HCT116 (cell line): ENCODE data around the gene TDRD10. TPM values are rescaled to one million over a fixed set of nuclear protein-coding genes. Genes with fewer than 3 reads are reported as not detected.

Experiments
- ATAC-seq: fragments of 200-7000 bp; cut with Tn5 transposase; 2 replicates; pipeline ENCODE4 v1.9.1; 2020; ENCODE audit warnings: mild to moderate bottlenecking, moderate library complexity
- BruUV-seq: library from RNA; stranded (reverse); fragments of 400-500 nt; replicated peaks from 2 replicates; lab custom pipeline; 2021; lab: Mats Ljungman, UMichigan
- CTCF ChIA-PET: fragments of 300-600 bp; sonication (Branson Sonifier 250); formaldehyde crosslinking; loops from one replicate; lab custom pipeline; 2021; ENCODE audit warnings: antibody characterized with exemption; lab: Charles Lee
- POLR2A ChIA-PET: fragments of 300-600, 350-600 bp; sonication (Branson Sonifier 250); formaldehyde crosslinking; loops from one replicate; lab custom pipeline; 2021; ENCODE audit warnings: antibody characterized with exemption; lab: Charles Lee
- RAD21 ChIA-PET, 2 experiments: fragments of 300-600 bp; sonication (Branson Sonifier 250); formaldehyde crosslinking; loops; one replicate each; lab custom pipeline; 2023; ENCODE audit warnings: low total read pairs in 2 of 2; ENCODE audit not compliant: uncharacterized antibody in 2 of 2, unreplicated experiment in 2 of 2, low non-redundant PET in 1 of 2; lab: Charles Lee
- DNase-seq: peaks from one replicate; pipeline ENCODE4 v3.0.0-alpha.2; 2010; ENCODE audit warnings: low read depth, low spot score
- H2AFZ ChIP-seq: fragments of 200-600 bp; shearing (Covaris generic), sonication (generic); 2 replicates; pipeline ENCODE4 v1.6.1; 2017; ENCODE audit warnings: low read depth, mixed run types, mixed read lengths, antibody characterized with exemption, low read length; ENCODE audit not compliant: poor library complexity, severe bottlenecking
- H3K27ac ChIP-seq: 2 replicates; pipeline ENCODE4 v1.5.1; 2012; ENCODE audit warnings: low read depth, low read length
- H3K27me3 ChIP-seq: fragments of 200-600 bp; sonication (generic); 2 replicates; pipeline ENCODE4 v1.6.1; 2016; ENCODE audit warnings: mixed run types, low read length, mixed read lengths; ENCODE audit not compliant: insufficient read depth
- H3K36me3 ChIP-seq, 2 experiments: fragments of 200-500 bp in 1 of 2; fragments of 200-600 bp in 1 of 2; sonication (Bioruptor generic) in 1 of 2; sonication (generic) in 1 of 2; 2 replicates each; pipeline versions ENCODE4 v1.5.1 to v1.6.1; 2014 to 2016; ENCODE audit warnings: low read length in 2 of 2, inconsistent platforms in 1 of 2, mixed read lengths in 1 of 2, mixed run types in 1 of 2; ENCODE audit not compliant: insufficient read depth in 2 of 2, control insufficient read depth in 1 of 2
- H3K4me1 ChIP-seq, 2 experiments: fragments of 200-600 bp in 1 of 2; sonication (generic) in 1 of 2; 2 replicates each; pipeline versions ENCODE4 v1.5.1 to v1.6.1; 2012 to 2017; ENCODE audit warnings: low read length in 2 of 2, inconsistent platforms in 1 of 2, mild to moderate bottlenecking in 1 of 2, mixed read lengths in 1 of 2, mixed run types in 1 of 2, moderate library complexity in 1 of 2; ENCODE audit not compliant: insufficient read depth in 2 of 2, control insufficient read depth in 1 of 2
- H3K4me2 ChIP-seq: fragments of 200-600 bp; sonication (generic); 2 replicates; pipeline ENCODE4 v1.6.1; 2017; ENCODE audit warnings: mixed run types, low read length, mixed read lengths
- H3K4me3 ChIP-seq, 2 experiments: fragments of 200-600 bp in 1 of 2; sonication (generic) in 1 of 2; replicated peaks in 1 of 2; 2 replicates each; pipeline ENCODE4 v1.5.1; 2011 to 2016; ENCODE audit warnings: low read length in 2 of 2, control low read depth in 1 of 2, low read depth in 1 of 2, mild to moderate bottlenecking in 1 of 2, mixed read lengths in 1 of 2, mixed run types in 1 of 2
- H3K79me2 ChIP-seq: fragments of 200-600 bp; sonication (generic); 2 replicates; pipeline ENCODE4 v1.6.1; 2017; ENCODE audit warnings: mild to moderate bottlenecking, mixed run types, low read length, moderate library complexity, mixed read lengths; ENCODE audit not compliant: insufficient read depth
- H3K9ac ChIP-seq: fragments of 200-600 bp; sonication (generic); 2 replicates; pipeline ENCODE4 v1.6.1; 2016; ENCODE audit warnings: low read length, mixed read lengths
- H3K9me2 ChIP-seq: fragments of 200-600 bp; sonication (generic), shearing (Covaris generic); 2 replicates; pipeline ENCODE4 v1.6.1; 2017; ENCODE audit warnings: mixed run types, mild to moderate bottlenecking, moderate library complexity; ENCODE audit not compliant: insufficient read depth
- H3K9me3 ChIP-seq, 2 experiments: fragments of 200-500 bp in 1 of 2; fragments of 200-600 bp in 1 of 2; sonication (Bioruptor generic) in 1 of 2; sonication (generic) in 1 of 2; 2 replicates each; pipeline ENCODE4 v1.6.1; 2014 to 2017; ENCODE audit warnings: low read length in 2 of 2, mixed read lengths in 2 of 2, inconsistent platforms in 1 of 2, low read depth in 1 of 2, mild to moderate bottlenecking in 1 of 2, mixed run types in 1 of 2, moderate library complexity in 1 of 2; ENCODE audit not compliant: control insufficient read depth in 1 of 2, insufficient read depth in 1 of 2
- H4K20me1 ChIP-seq: fragments of 200-600 bp; sonication (generic), shearing (Covaris generic); 2 replicates; pipeline ENCODE4 v1.6.1; 2017; ENCODE audit warnings: mixed run types, mild to moderate bottlenecking, moderate library complexity; ENCODE audit not compliant: insufficient read depth
- CBX3 ChIP-seq: IDR thresholded peaks from 2 replicates; pipeline ENCODE4 v1.6.1; 2012; ENCODE audit warnings: low read depth
- CTCF ChIP-seq, 3 experiments: fragments of 200-600 bp in 1 of 3; sonication (generic) in 1 of 3; IDR thresholded peaks in 2 of 3; conservative IDR thresholded peaks in 1 of 3; 2 replicates each; pipeline ENCODE4 v1.5.1; 2012 to 2017; ENCODE audit warnings: low read depth in 2 of 3, low read length in 2 of 3, antibody characterized with exemption in 1 of 3, borderline replicate concordance in 1 of 3, control low read depth in 1 of 3, mild to moderate bottlenecking in 1 of 3, mixed read lengths in 1 of 3, mixed run types in 1 of 3, moderate library complexity in 1 of 3; ENCODE audit not compliant: insufficient read depth in 1 of 3
- EGR1 ChIP-seq: IDR thresholded peaks from 2 replicates; pipeline ENCODE4 v1.6.1; 2012; ENCODE audit warnings: low read depth
- ELF1 ChIP-seq: IDR thresholded peaks from 2 replicates; pipeline ENCODE4 v1.6.1; 2012; ENCODE audit warnings: low read depth, borderline replicate concordance
- JUND ChIP-seq: IDR thresholded peaks from 2 replicates; pipeline ENCODE4 v1.6.1; 2012
- POLR2A ChIP-seq: IDR thresholded peaks from 2 replicates; pipeline ENCODE4 v1.7.0; 2011; ENCODE audit warnings: borderline replicate concordance; ENCODE audit not compliant: insufficient read depth, insufficient read length; ENCODE audit errors: extremely low read depth
- RAD21 ChIP-seq: IDR thresholded peaks from 2 replicates; pipeline ENCODE4 v1.6.1; 2012; ENCODE audit warnings: low read depth, mild to moderate bottlenecking
- SIN3A ChIP-seq: IDR thresholded peaks from 2 replicates; pipeline ENCODE4 v1.6.1; 2012; ENCODE audit warnings: low read depth
- SP1 ChIP-seq: IDR thresholded peaks from 2 replicates; pipeline ENCODE4 v1.6.1; 2012; ENCODE audit warnings: low read depth
- SRF ChIP-seq: IDR thresholded peaks from 2 replicates; pipeline ENCODE4 v1.6.1; 2012; ENCODE audit warnings: low read depth
- TCF7L2 ChIP-seq: IDR thresholded peaks from 2 replicates; pipeline ENCODE4 v1.7.0; 2011; ENCODE audit warnings: borderline replicate concordance, inconsistent platforms; ENCODE audit not compliant: insufficient read depth, insufficient read length; ENCODE audit errors: extremely low read depth
- ZFX ChIP-seq: fragments of 450-650 bp; IDR thresholded peaks from 2 replicates; pipeline ENCODE4 v1.6.1; 2017
- intact Hi-C: fragments of 100-400 bp; cut with micrococcal nuclease; formaldehyde crosslinking; loops from 2 replicates; pipeline ENCODE4 v1.10.0; 2022
- total RNA-seq: library from RNA; stranded (reverse); gene quantifications from one replicate; pipeline ENCODE4 v1.2.1, GENCODE V29; 2021; ENCODE audit not compliant: unreplicated experiment
- TF ChIP-seq, protein P1 (sequence below): IDR thresholded peaks from 2 replicates; pipeline ENCODE4 v1.6.1; 2012; ENCODE audit warnings: low read depth
- TF ChIP-seq, protein P2 (sequence below): IDR thresholded peaks from 2 replicates; pipeline ENCODE4 v1.6.1; 2012
- TF ChIP-seq, protein P3 (sequence below): IDR thresholded peaks from 2 replicates; pipeline ENCODE4 v1.6.1; 2012
- TF ChIP-seq, protein P4 (sequence below): IDR thresholded peaks from 2 replicates; pipeline ENCODE4 v1.6.1; 2011; ENCODE audit warnings: mild to moderate bottlenecking, low read length, moderate library complexity; ENCODE audit not compliant: insufficient replicate concordance; ENCODE audit errors: extremely low read depth

Gene TDRD10
- total RNA-seq, 1 experiment from 2014 or later, result not detected

DNA sequence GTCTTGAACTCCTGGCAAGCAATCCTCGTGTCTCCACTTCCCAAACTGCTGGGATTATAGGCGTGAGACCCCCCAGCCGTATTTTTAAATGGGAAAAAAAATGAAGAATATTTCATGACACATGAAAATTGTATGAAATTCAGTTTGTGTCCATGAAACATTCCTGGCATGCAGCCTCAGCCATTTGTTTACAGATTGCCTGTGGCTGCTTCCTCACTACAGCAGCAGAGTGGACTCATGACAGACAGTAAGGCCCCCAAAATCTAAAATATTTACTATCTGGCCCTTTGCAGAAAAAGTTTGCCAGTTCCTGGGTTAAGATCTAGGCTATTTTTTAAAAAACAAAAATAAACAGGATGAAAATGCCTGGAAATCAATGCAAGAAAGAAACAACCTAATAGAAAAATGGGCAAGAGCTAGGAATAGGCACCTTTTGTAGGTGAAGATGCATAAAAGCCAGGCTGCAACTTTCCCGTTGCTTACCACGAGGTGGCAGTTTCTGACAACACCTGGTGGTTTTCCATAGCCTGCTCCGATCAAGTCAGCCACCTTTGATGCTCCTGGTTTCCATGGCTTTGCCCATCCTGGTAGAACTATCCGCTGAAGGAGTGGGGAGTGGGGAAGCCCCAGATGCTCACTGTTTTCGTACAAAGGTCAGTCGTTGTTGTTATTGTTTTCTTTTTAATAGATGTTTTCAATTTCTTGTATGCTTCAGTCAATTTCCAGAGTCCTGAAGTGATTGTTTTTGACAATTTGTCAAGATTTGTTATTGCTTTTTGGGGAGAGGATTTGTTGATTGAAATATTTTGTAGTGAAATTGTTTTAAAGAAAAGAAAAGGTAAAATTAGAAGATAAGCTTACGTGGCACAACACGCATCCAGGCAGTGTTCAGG, 32.2 kb downstream of the TDRD10 start:
- RAD21 ChIA-PET, result interaction anchor here (0.6 to 3.3 kb wide), 4 partner anchors 12 to 257 kb away, joined by 3 to 13 read pairs (median 6); partner anchors contain the start of gene UBE2Q1 (in 1 of the 2)
- Histone ChIP-seq H3K9me3 (no peaks in the 10 kb centered on the region), H3K4me2 (no peak overlapping the region), H3K79me2 (no peaks in the 10 kb centered on the region), H2AFZ (peak overlapping the region; percentile 25), H3K4me1 (no peaks in the 10 kb centered on the region), H3K4me3 (no peak overlapping the region), H3K9me2 (no peaks in the 10 kb centered on the region), H4K20me1 (no peaks in the 10 kb centered on the region), H3K27me3 (0 out of 2 replicates have a peak, but pooled peaks cover 2% of the 10 kb centered on the region), H3K36me3 (no peaks in the 10 kb centered on the region), H3K9ac (no peak overlapping the region), H3K27ac (no peak overlapping the region)
- POLR2A ChIA-PET, result no interaction called here
- no peak for TF ChIP-seq POLR2A
- TF ChIP-seq ELF1, result no peak
- TF ChIP-seq, protein P1, sequence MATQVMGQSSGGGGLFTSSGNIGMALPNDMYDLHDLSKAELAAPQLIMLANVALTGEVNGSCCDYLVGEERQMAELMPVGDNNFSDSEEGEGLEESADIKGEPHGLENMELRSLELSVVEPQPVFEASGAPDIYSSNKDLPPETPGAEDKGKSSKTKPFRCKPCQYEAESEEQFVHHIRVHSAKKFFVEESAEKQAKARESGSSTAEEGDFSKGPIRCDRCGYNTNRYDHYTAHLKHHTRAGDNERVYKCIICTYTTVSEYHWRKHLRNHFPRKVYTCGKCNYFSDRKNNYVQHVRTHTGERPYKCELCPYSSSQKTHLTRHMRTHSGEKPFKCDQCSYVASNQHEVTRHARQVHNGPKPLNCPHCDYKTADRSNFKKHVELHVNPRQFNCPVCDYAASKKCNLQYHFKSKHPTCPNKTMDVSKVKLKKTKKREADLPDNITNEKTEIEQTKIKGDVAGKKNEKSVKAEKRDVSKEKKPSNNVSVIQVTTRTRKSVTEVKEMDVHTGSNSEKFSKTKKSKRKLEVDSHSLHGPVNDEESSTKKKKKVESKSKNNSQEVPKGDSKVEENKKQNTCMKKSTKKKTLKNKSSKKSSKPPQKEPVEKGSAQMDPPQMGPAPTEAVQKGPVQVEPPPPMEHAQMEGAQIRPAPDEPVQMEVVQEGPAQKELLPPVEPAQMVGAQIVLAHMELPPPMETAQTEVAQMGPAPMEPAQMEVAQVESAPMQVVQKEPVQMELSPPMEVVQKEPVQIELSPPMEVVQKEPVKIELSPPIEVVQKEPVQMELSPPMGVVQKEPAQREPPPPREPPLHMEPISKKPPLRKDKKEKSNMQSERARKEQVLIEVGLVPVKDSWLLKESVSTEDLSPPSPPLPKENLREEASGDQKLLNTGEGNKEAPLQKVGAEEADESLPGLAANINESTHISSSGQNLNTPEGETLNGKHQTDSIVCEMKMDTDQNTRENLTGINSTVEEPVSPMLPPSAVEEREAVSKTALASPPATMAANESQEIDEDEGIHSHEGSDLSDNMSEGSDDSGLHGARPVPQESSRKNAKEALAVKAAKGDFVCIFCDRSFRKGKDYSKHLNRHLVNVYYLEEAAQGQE, result no peak
- TF ChIP-seq EGR1, result no peak
- TF ChIP-seq ZFX, result no peak
- TF ChIP-seq SIN3A, result no peak
- TF ChIP-seq, protein P2, sequence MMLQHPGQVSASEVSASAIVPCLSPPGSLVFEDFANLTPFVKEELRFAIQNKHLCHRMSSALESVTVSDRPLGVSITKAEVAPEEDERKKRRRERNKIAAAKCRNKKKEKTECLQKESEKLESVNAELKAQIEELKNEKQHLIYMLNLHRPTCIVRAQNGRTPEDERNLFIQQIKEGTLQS, result no peak
- no peak for TF ChIP-seq JUND
- peak; percentile 77 for TF ChIP-seq RAD21
- TF ChIP-seq, protein P3, sequence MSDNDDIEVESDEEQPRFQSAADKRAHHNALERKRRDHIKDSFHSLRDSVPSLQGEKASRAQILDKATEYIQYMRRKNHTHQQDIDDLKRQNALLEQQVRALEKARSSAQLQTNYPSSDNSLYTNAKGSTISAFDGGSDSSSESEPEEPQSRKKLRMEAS, result peak; percentile 22; the same call in 1 of the 2 replicates
- TF ChIP-seq SP1, result peak; percentile 29
- 0 out of 2 replicates have a peak, but pooled peaks have one; percentile 31 for TF ChIP-seq CBX3
- TF ChIP-seq, protein P4, sequence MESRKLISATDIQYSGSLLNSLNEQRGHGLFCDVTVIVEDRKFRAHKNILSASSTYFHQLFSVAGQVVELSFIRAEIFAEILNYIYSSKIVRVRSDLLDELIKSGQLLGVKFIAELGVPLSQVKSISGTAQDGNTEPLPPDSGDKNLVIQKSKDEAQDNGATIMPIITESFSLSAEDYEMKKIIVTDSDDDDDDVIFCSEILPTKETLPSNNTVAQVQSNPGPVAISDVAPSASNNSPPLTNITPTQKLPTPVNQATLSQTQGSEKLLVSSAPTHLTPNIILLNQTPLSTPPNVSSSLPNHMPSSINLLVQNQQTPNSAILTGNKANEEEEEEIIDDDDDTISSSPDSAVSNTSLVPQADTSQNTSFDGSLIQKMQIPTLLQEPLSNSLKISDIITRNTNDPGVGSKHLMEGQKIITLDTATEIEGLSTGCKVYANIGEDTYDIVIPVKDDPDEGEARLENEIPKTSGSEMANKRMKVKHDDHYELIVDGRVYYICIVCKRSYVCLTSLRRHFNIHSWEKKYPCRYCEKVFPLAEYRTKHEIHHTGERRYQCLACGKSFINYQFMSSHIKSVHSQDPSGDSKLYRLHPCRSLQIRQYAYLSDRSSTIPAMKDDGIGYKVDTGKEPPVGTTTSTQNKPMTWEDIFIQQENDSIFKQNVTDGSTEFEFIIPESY, result no peak
- peak; percentile 73 to 78 (median 75); a peak in 5 of 6 replicates for TF ChIP-seq CTCF (IDR thresholded peaks at IDR 0.05 in 2 of 3, conservative IDR thresholded peaks at IDR 0.05 in 1 of 3; ENCODE audit: borderline replicate concordance in 1 of 3, insufficient read depth in 1 of 3, low read depth in 2 of 3, low read length in 2 of 3)
- peak; percentile 26 for TF ChIP-seq TCF7L2
- TF ChIP-seq SRF, result no peak
- DNase-seq, result peak; percentile 62
- intact Hi-C loops, result no loop called here
- peak; percentile 92 for ATAC-seq
- BruUV-seq, result no TSS peak
- CTCF ChIA-PET, result interaction anchor here (0.6 to 2.7 kb wide), 11 partner anchors 9 to 344 kb away, joined by 3 to 15 read pairs (median 4); no protein-coding TSS in a partner anchor
